ENCODE measurements around the gene MAP6D1.

MAP6D1 gene

GRCh38 chr3:183825456-183826161, at the start of gene MAP6D1:
Gene MAP6D1, minus strand, starts transcription at chr3:183825577. Its CDS starts 30 bp downstream, at chr3:183825547.
- peak; percentile 50 for DNase-seq

GRCh38 chr3:183873914-183874313, 48.5 kb upstream of the MAP6D1 start:
- DNase-seq, result no peak

- DNase-seq, result no peak
These were observed 46.2 kb upstream of the MAP6D1 start for GRCh38 chr3:183871541-183871940.

- DNase-seq, result no peak
These were observed 45.2 kb upstream of the MAP6D1 start for GRCh38 chr3:183870563-183870962.

- DNase-seq, result no peak
These were observed 43.4 kb upstream of the MAP6D1 start for GRCh38 chr3:183868796-183869195.

DNA sequence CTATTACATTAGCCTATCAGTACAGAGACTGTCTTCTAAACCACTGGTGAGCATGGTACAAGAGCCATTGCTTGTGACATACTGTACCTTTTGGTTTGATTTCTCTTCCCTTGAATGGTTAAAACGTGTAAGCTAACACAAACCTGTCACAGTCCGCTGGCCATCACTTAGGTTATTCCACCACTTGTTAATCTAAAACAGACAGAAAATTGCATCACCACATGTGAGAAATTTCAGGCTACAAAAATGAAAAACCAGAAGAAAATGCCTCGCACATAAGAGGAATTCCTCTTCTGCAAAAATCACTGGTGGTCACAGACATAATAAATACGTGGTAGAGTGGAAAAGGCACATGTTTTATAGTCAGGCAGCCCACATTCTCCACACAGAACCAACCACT, 37.2 kb upstream of the MAP6D1 start:
- DNase-seq, result no peak

DNA sequence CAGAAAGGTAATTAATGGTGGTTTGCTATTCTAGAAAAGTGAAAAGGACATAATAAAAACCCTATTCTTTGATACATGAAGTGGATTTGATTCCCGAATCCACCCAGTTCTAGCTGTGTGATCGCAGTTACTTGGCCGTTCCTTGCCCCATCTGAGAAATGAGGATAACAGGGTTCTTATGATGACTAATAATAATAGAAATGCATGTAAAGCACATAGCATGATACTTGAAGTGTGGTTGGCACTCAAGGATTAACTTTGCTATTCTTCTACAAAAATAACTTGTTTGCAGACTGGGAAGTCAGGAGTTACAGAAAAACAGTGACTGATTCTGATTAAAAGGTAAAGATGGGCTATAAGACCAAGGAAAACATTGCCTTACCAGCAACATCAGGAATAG, 32.5 kb upstream of the MAP6D1 start:
- no peak for DNase-seq

DNA sequence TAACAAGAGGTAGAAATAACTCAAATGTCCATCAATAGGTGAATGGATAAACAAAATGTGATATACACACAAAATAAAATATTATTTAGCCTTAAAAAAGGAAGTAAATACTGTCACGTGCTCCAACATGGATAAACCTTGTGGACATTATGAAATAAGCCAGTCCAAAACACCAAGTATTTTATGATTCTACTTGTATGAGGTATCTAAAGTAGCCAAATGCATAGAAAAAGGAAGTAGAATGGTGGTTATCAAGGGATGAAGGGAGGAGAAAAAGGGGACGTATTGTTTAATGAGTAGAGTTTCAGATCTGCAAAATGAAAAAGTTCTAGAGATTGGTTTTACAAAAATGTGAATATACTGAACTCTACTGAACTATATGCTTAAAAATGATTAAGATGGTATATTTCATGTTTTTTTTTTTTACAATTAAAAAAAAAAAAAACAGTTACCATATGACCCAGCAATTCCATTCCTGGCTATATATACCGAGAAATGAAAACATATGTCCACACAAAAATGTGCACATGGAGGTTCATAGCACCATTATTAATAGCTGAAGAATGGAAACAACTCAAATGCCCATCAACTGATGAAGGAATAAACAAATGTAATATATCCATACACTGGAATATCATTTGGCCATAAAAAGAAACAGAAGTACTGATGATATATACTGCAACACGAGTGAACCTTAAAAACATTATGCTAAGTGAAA, 29.1 kb upstream of the MAP6D1 start:
- no peak for DNase-seq

DNA sequence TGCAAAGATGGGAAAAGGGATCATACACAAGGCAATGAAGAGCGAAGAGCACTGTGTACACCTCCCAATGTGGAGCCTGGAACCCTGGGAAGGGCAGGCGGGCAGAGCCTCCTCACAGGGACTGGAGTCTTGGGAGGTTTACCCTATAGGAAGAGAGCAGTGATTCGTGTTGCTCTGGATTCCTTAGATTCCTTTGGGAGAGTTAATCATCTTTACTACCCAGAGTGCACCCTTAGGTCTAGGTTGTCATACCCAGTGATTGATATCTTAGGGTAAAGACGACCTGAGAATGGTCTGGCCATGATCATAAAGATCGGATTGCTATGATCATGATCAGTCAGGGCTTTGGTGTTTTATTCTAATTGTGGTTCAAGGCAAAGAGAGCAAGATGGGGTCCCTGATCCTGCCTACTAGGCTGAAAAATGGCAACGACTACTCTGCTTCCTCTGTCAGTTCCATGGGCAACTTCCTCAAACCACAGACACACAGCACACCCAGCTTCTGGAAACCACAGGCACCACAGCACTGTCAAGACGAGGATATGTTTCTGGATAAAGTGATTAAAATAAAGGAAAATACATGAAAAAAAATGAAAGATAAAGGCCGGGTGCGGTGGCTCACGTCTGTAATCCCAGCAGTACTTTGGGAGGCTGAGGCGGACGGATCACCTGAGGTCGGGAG, 20.4 kb upstream of the MAP6D1 start:
- no peak for DNase-seq

DNA sequence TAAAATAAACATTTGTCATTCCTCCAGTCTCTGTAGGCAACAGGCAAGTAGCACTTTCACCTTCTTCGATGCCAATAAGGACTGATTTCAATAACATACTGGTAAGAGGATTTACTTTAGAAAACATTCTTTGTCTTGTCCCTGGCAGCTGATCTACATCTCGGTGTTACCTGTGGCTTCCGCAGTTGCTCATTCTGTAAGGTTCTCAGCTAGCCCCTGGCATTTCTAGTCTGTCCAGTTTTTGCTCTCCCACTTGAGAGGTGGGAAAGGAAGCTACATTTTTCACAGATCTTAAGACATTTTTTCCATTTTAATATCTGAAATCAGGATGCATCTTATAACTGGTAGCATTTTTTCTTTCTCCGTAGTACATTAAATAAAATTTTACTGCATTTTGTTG, 19.7 kb upstream of the MAP6D1 start:
- no peak for DNase-seq

DNA sequence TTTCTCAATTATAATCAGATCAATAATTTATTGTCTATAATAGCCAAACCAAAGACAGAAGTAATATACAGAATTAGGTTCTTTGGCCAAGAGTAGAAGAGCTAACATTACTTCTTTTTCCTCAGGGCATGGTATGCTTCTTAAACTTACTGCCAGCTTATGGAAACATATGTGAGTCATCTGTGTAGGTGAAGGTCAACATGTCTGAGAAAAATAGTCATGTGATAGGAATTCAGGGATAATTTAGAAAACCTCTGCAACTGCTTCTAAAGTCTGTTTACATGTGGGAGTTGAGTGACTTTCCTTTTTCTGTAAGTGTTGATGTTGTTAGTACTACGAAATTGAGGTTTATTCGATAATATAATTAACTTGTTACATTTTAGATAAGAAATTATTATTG, 19.2 kb upstream of the MAP6D1 start:
- no peak for DNase-seq

GRCh38 chr3:183839751-183840150, 14.4 kb upstream of the MAP6D1 start:
- no peak for DNase-seq

DNA sequence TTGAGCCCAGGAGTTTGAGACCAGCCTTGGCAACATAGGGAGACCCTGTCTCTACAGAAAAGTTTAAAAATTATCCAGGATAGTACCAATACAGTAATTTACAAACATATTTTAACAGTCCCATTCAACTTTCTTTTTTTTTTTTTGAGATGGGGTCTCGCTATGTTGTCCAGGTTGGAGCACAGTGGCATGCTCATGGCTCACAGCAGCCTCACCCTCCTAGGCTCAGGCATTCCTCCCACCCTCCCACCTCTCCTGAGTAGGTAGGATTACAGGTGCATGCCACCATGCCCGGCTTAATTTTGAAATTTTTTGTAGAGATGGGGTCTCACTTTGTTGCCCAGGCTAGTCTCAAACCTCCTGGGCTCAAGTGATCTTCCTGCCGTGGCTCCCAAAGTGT, 12.5 kb upstream of the MAP6D1 start:
- no peak for DNase-seq

GRCh38 chr3:183837390-183837789, 12.0 kb upstream of the MAP6D1 start:
- DNase-seq, result no peak

- no peak for DNase-seq
These were observed 8.1 kb upstream of the MAP6D1 start for GRCh38 chr3:183833516-183833915.

DNA sequence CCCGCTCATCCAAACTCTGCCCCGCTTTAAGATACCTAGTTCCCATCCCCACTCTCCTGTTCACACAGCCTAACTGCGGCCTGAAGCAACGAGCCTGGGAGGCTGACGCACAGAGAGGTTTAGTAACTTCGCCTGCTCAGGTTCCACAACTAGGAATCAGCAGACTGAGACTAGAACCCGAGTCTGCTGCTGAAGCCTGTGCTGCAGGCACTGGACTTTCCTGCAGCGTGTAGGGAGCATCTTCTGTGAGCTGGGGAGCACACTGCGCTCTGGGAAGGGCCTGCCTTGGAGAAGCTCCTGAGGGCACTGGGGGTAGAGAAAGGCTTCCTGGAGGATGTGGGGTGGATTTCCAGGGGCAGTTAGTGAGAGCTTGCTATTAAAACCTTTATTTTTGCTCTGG, 4.8 kb upstream of the MAP6D1 start:
- DNase-seq, result no peak

DNA sequence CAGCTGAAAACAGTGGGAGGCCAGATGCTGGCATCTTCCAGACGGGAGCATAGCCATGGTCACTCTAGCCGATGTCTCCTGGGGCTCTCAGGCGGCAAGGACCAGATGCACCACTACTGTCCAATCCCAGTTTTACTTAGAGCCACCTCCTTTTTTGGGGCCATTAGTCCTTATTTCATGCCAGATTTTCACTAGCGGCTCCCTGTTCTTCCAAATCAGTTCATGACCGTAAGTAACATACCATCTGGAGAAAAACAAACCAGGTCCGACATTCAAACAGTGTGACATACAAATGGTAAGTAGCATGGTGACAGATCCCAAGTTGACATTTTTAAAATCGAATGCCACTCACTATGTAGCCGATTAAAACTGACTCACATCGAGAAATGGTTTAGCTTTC, 4.1 kb upstream of the MAP6D1 start:
- no peak for DNase-seq

- no peak for DNase-seq
These were observed 3.1 kb upstream of the MAP6D1 start for GRCh38 chr3:183828538-183828870.

GRCh38 chr3:183827809-183828537, 2.6 kb upstream of the MAP6D1 start:
- DNase-seq, result no peak

GRCh38 chr3:183826448-183827250, 1.3 kb upstream of the MAP6D1 start:
- no peak for DNase-seq

GRCh38 chr3:183824761-183825455, 469 bp downstream of the MAP6D1 start:
- DNase-seq, result no peak

DNA sequence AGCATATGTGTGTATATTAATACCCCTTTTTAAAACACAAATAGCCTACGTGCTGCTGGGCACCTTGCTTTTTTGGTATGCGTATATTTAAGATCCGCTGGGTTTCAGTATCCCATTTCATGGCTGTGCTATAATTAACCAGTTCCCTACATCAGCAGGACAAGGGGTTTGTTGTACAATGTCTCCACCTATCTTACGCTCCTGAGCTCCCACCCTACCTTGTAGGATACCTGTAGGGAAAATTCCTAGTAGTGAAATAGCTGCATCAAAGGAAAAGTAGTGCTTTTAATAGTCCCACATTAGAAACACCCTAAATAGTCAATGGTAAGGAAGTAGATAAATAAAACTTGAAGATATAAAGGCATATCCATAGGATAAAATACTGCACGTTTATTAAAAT, 1.4 kb downstream of the MAP6D1 start:
- no peak for DNase-seq

All from CD4-positive, alpha-beta T cell treated with Interleukin-17A for 1 hour (primary cell).